ENCODE results near the gene CNTN4.

CNTN4 gene

GRCh38 chr3:2873986-2874385 is 775.3 kb downstream of the CNTN4 start:
- H3K4me3 ChIP-seq (ENCODE audit: low read length) = no peak overlapping the region
- no peak for DNase-seq (ENCODE audit: low read depth)
- no peak for TF ChIP-seq CTCF (IDR thresholded peaks at IDR 0.05; ENCODE audit: insufficient read depth, low read depth, low read length, missing control alignments)

GRCh38 chr3:2875699-2876098 is 777.0 kb downstream of the CNTN4 start:
- no peak overlapping the region for H3K4me3 ChIP-seq (ENCODE audit: low read length)
- no peak for TF ChIP-seq CTCF (IDR thresholded peaks at IDR 0.05; ENCODE audit: insufficient read depth, low read depth, low read length, missing control alignments)
- no peak for DNase-seq (ENCODE audit: low read depth)

GRCh38 chr3:2876362-2876761 is 777.7 kb downstream of the CNTN4 start:
- H3K4me3 ChIP-seq (ENCODE audit: low read length) = no peak overlapping the region
- TF ChIP-seq CTCF (IDR thresholded peaks at IDR 0.05; ENCODE audit: insufficient read depth, low read depth, low read length, missing control alignments) = no peak
- no peak for DNase-seq (ENCODE audit: low read depth)

- TF ChIP-seq CTCF (IDR thresholded peaks at IDR 0.05; ENCODE audit: insufficient read depth, low read depth, low read length, missing control alignments) = no peak
- no peak for DNase-seq (ENCODE audit: low read depth)
- H3K4me3 ChIP-seq (ENCODE audit: low read length) = no peak overlapping the region
Measured at GRCh38 chr3:2879023-2879422, 780.4 kb downstream of the CNTN4 start.

GRCh38 chr3:2879587-2879986 is 780.9 kb downstream of the CNTN4 start:
- DNase-seq (ENCODE audit: low read depth) = no peak
- H3K4me3 ChIP-seq (ENCODE audit: low read length) = no peak overlapping the region
- no peak for TF ChIP-seq CTCF (IDR thresholded peaks at IDR 0.05; ENCODE audit: insufficient read depth, low read depth, low read length, missing control alignments)

- H3K4me3 ChIP-seq (ENCODE audit: low read length) = no peak overlapping the region
- DNase-seq (ENCODE audit: low read depth) = no peak
- TF ChIP-seq CTCF (IDR thresholded peaks at IDR 0.05; ENCODE audit: insufficient read depth, low read depth, low read length, missing control alignments) = no peak
Measured at GRCh38 chr3:2880218-2880756, 781.6 kb downstream of the CNTN4 start.

GRCh38 chr3:2883283-2883682 is 784.6 kb downstream of the CNTN4 start:
- DNase-seq (ENCODE audit: low read depth) = no peak
- TF ChIP-seq CTCF (IDR thresholded peaks at IDR 0.05; ENCODE audit: insufficient read depth, low read depth, low read length, missing control alignments) = no peak
- no peak overlapping the region for H3K4me3 ChIP-seq (ENCODE audit: low read length)

All from epithelial cell of esophagus (primary cell).